AG04450 (cell line): Measurements from ENCODE around the gene MEGF8. TPM values are rescaled to one million over a fixed set of nuclear protein-coding genes. Genes with fewer than 3 reads are reported as not detected.

Experiments used
- CTCF ChIA-PET: fragments of 300-600, 350-600 bp; formaldehyde crosslinking; extraction: SDS; loops from one replicate; lab custom pipeline; 2022; ENCODE audit warnings: antibody characterized with exemption, inconsistent platforms; lab: Charles Lee
- POLR2A ChIA-PET: fragments of 350-600 bp; formaldehyde crosslinking; extraction: SDS; loops from one replicate; lab custom pipeline; 2021; ENCODE audit warnings: antibody characterized with exemption, inconsistent platforms; lab: Yijun Ruan, JAX
- DNase-seq: peaks from one replicate; pipeline ENCODE4 v3.0.0-alpha.2; 2011; ENCODE audit warnings: low read depth, low spot score
- H3K27ac ChIP-seq: one replicate; pipeline ENCODE4 v1.5.1; 2012; ENCODE audit warnings: low read depth, low read length, control low read depth
- H3K27me3 ChIP-seq: one replicate; pipeline ENCODE4 v1.6.0; 2012; ENCODE audit warnings: low read length; ENCODE audit not compliant: control insufficient read depth, insufficient read depth
- H3K4me3 ChIP-seq: 2 replicates; pipeline ENCODE4 v1.5.1; 2011; ENCODE audit warnings: mild to moderate bottlenecking, low read depth, low read length, control low read depth
- H3K9me3 ChIP-seq: 2 replicates; pipeline ENCODE4 v1.5.1; 2012; ENCODE audit warnings: low read length; ENCODE audit not compliant: control insufficient read depth, insufficient read depth
- polyA plus RNA-seq: library from polyadenylated mRNA; depleted of rRNA; stranded (reverse); fragments of >200 nt; gene quantifications from 2 replicates; pipeline ENCODE4 v1.2.3, GENCODE V29; 2011
- TF ChIP-seq, protein P1 (sequence below): IDR thresholded peaks from 2 replicates; pipeline ENCODE4 v1.5.1; 2011; ENCODE audit warnings: low read depth, low read length, control low read depth, inconsistent platforms

The MEGF8 gene
- polyA plus RNA-seq, 1 experiment: 10.6 TPM

DNA sequence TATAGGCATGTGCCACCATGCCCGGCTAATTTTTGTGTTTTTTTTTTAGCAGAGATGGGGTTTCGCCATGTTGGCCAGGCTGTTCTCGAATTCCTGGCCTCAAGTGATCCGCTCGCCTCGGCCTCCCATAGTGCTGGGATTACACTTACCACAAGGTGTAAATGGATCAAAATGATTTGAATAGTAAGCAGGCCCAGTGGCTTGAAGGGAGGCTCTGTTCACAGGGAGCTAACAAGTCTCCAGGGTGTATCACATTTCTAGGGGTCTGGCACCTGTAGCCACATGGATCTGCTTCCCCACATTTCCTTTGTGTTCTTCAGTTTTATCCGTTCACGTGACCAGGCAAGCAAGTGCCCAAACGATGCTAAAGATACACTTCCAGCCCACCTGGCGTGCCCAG, 78.2 kb downstream of the MEGF8 start:
- CTCF ChIA-PET: interaction anchor here (1.1 kb wide), 1 partner anchor 295 kb away, joined by 3 read pairs; no protein-coding TSS in a partner anchor
- H3K27me3 ChIP-seq: no peaks in the 10 kb centered on the region
- DNase-seq: no peak
- no peak overlapping the region for H3K27ac ChIP-seq
- POLR2A ChIA-PET: no interaction called here
- TF ChIP-seq, protein P1, sequence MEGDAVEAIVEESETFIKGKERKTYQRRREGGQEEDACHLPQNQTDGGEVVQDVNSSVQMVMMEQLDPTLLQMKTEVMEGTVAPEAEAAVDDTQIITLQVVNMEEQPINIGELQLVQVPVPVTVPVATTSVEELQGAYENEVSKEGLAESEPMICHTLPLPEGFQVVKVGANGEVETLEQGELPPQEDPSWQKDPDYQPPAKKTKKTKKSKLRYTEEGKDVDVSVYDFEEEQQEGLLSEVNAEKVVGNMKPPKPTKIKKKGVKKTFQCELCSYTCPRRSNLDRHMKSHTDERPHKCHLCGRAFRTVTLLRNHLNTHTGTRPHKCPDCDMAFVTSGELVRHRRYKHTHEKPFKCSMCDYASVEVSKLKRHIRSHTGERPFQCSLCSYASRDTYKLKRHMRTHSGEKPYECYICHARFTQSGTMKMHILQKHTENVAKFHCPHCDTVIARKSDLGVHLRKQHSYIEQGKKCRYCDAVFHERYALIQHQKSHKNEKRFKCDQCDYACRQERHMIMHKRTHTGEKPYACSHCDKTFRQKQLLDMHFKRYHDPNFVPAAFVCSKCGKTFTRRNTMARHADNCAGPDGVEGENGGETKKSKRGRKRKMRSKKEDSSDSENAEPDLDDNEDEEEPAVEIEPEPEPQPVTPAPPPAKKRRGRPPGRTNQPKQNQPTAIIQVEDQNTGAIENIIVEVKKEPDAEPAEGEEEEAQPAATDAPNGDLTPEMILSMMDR: no peak
- no peaks in the 10 kb centered on the region for H3K9me3 ChIP-seq
- no peak overlapping the region for H3K4me3 ChIP-seq

- Histone ChIP-seq H3K27ac (no peak overlapping the region), H3K9me3 (no peaks in the 10 kb centered on the region), H3K4me3 (no peak overlapping the region), H3K27me3 (no peaks in the 10 kb centered on the region)
- TF ChIP-seq, protein P1: no peak
- ChIA-PET CTCF (no interaction called here), POLR2A (no interaction called here)
- DNase-seq: no peak
These were observed 80.7 kb downstream of the MEGF8 start for GRCh38 chr19:42406111-42406510.

GRCh38 chr19:42407085-42407815, 81.8 kb downstream of the MEGF8 start:
- H3K27ac ChIP-seq: no peak overlapping the region
- no peak for DNase-seq
- no peaks in the 10 kb centered on the region for H3K27me3 ChIP-seq
- ChIA-PET POLR2A (no interaction called here), CTCF (interaction anchor here (1.0 to 1.4 kb wide), 2 partner anchors 13 to 31 kb away, joined by 3 to 5 read pairs; no protein-coding TSS in a partner anchor)
- no peak overlapping the region for H3K4me3 ChIP-seq
- no peaks in the 10 kb centered on the region for H3K9me3 ChIP-seq
- TF ChIP-seq, protein P1: no peak

- H3K4me3 ChIP-seq: no peak overlapping the region
- TF ChIP-seq, protein P1: no peak
- no peak overlapping the region for H3K27ac ChIP-seq
- ChIA-PET CTCF (interaction anchor here (1.4 kb wide), 1 partner anchor 12 kb away, joined by 5 read pairs; no protein-coding TSS in a partner anchor), POLR2A (no interaction called here)
- H3K27me3 ChIP-seq: no peaks in the 10 kb centered on the region
- no peaks in the 10 kb centered on the region for H3K9me3 ChIP-seq
- no peak for DNase-seq
These were observed 82.4 kb downstream of the MEGF8 start for GRCh38 chr19:42407816-42408175.

DNA sequence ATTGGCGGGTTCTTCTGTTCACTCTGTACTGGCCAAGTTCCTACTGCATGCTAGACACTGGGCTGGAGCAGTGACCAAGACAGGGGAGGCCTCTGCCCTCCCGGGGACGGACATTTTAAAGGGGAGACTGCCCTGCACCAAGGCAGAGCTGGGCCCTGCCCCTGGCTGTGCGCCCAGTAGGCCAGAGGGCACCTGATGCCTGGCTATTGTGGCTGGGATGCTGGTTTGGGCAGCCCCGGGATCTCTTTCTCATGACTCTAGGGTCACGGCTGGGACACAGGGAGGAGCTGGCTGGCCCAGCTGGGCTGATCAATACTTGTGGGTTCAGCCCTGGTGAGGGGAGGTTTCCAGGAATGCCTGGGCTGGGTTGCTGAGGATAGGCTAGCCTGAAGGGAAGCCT, 84.0 kb downstream of the MEGF8 start:
- DNase-seq: no peak
- ChIA-PET CTCF (interaction anchor here (1.3 kb wide), 1 partner anchor 10 kb away, joined by 7 read pairs; no protein-coding TSS in a partner anchor), POLR2A (no interaction called here)

More for the DNA sequence above, 84.0 kb downstream of the MEGF8 start:
- Histone ChIP-seq H3K4me3 (no peak overlapping the region), H3K27me3 (no peaks in the 10 kb centered on the region), H3K9me3 (no peaks in the 10 kb centered on the region), H3K27ac (no peak overlapping the region)
- TF ChIP-seq, protein P1: no peak
